H1 (cell line): Measurements from ENCODE around the gene OSM. TPM values are rescaled to one million over a fixed set of nuclear protein-coding genes. Genes with fewer than 3 reads are reported as not detected.

ENCODE experiments used
- CTCF ChIA-PET: fragments of 300-600 bp; sonication (Branson Sonifier 250); formaldehyde crosslinking; loops from one replicate; lab custom pipeline; 2021; ENCODE audit not compliant: partially characterized antibody; lab: Charles Lee
- POLR2A ChIA-PET: fragments of 300-600 bp; sonication (Branson Sonifier 250); formaldehyde crosslinking; loops from one replicate; lab custom pipeline; 2021; ENCODE audit warnings: inconsistent platforms; ENCODE audit not compliant: partially characterized antibody; lab: Charles Lee
- DNase-seq, 2 experiments: peaks; one replicate each; pipeline versions ENCODE4 v3.0.0 to v3.0.0-alpha.2; 2010 to 2022; ENCODE audit warnings: low spot score in 2 of 2, low read depth in 1 of 2, mixed read lengths in 1 of 2
- FAIRE-seq: peaks from 2 replicates; lab custom pipeline; 2011; peaks lifted over from hg19 to GRCh38; lab: Jason Lieb, UNC
- H2AFZ ChIP-seq: 2 replicates; pipeline ENCODE4 v1.8.1; 2012; ENCODE audit warnings: low read length, inconsistent platforms
- H2AK5ac ChIP-seq: 2 replicates; pipeline ENCODE4 v1.6.1; 2013; ENCODE audit warnings: low read depth, low read length
- H2BK120ac ChIP-seq: replicated peaks from 2 replicates; pipeline ENCODE3; 2013; ENCODE audit warnings: low read depth, low read length, inconsistent platforms
- H2BK12ac ChIP-seq: 2 replicates; pipeline ENCODE4 v1.6.1; 2013; ENCODE audit warnings: low read depth, low read length
- H2BK15ac ChIP-seq: 2 replicates; pipeline ENCODE4 v1.6.1; 2013; ENCODE audit warnings: low read length
- H2BK20ac ChIP-seq: 2 replicates; pipeline ENCODE4 v1.6.1; 2013; ENCODE audit warnings: low read length
- H2BK5ac ChIP-seq: 2 replicates; pipeline ENCODE4 v1.6.1; 2013; ENCODE audit warnings: low read depth, low read length
- H3K14ac ChIP-seq: 2 replicates; pipeline ENCODE4 v1.6.1; 2013; ENCODE audit warnings: inconsistent platforms; ENCODE audit not compliant: insufficient read length
- H3K18ac ChIP-seq: 2 replicates; pipeline ENCODE4 v1.6.1; 2013; ENCODE audit warnings: low read length; ENCODE audit errors: extremely low read depth
- H3K23ac ChIP-seq: 2 replicates; pipeline ENCODE4 v1.6.1; 2013; ENCODE audit warnings: inconsistent platforms; ENCODE audit not compliant: insufficient read length
- H3K23me2 ChIP-seq: 2 replicates; pipeline ENCODE4 v1.6.1; 2013; ENCODE audit warnings: low read depth, low read length
- H3K27ac ChIP-seq: 2 replicates; pipeline ENCODE4 v1.6.1; 2011; ENCODE audit warnings: low read depth, low read length, inconsistent platforms
- H3K27me3 ChIP-seq, 4 experiments: replicated peaks in 1 of 4; 1 replicate in 1 of 4; 2 replicates in 3 of 4; pipeline versions ENCODE4 v1.6.1 to v1.8.1; 2011 to 2013; ENCODE audit warnings: low read length in 3 of 4, mild to moderate bottlenecking in 3 of 4, inconsistent platforms in 2 of 4, mixed read lengths in 2 of 4, moderate library complexity in 1 of 4; ENCODE audit not compliant: control insufficient read depth in 3 of 4, insufficient read depth in 3 of 4; ENCODE audit errors: extremely low read depth in 1 of 4
- H3K36me3 ChIP-seq, 4 experiments: 2 replicates each; pipeline versions ENCODE4 v1.6.1 to v1.8.1; 2011 to 2013; ENCODE audit warnings: mild to moderate bottlenecking in 4 of 4, low read length in 3 of 4, moderate library complexity in 2 of 4, control low read depth in 1 of 4, inconsistent platforms in 1 of 4; ENCODE audit not compliant: insufficient read depth in 4 of 4, control insufficient read depth in 2 of 4
- H3K4ac ChIP-seq: replicated peaks from 2 replicates; pipeline ENCODE3; 2013; ENCODE audit warnings: low read length, low read depth, mixed read lengths, inconsistent platforms; ENCODE audit not compliant: insufficient read length
- H3K4me1 ChIP-seq, 4 experiments: replicated peaks in 1 of 4; 1 replicate in 1 of 4; 2 replicates in 3 of 4; pipeline versions ENCODE4 v1.6.1 to v1.8.1; 2011 to 2013; ENCODE audit warnings: low read length in 3 of 4, inconsistent platforms in 2 of 4, mixed read lengths in 1 of 4; ENCODE audit not compliant: insufficient read depth in 4 of 4, control insufficient read depth in 3 of 4
- H3K4me2 ChIP-seq, 2 experiments: 2 replicates each; pipeline versions ENCODE4 v1.6.1 to v1.8.1; 2011 to 2013; ENCODE audit warnings: low read depth in 2 of 2, low read length in 2 of 2, control low read depth in 1 of 2, inconsistent platforms in 1 of 2, mild to moderate bottlenecking in 1 of 2; ENCODE audit not compliant: insufficient read depth in 1 of 2
- H3K4me3 ChIP-seq, 4 experiments: fragments of 200-600, 300-600 bp in 1 of 4; sonication (generic), shearing (Covaris generic), sonication (Bioruptor Twin) in 1 of 4; 2 replicates each; pipeline versions ENCODE4 v1.5.1 to v1.8.1; 2011 to 2016; ENCODE audit warnings: low read length in 4 of 4, low read depth in 3 of 4, control low read depth in 2 of 4, inconsistent platforms in 2 of 4, mild to moderate bottlenecking in 2 of 4, mixed read lengths in 1 of 4, moderate library complexity in 1 of 4; ENCODE audit not compliant: insufficient read depth in 2 of 4; ENCODE audit errors: extremely low read depth in 1 of 4
- H3K56ac ChIP-seq: replicated peaks from 2 replicates; pipeline ENCODE3; 2013; ENCODE audit warnings: low read depth, mild to moderate bottlenecking, mixed read lengths, low read length, inconsistent platforms; ENCODE audit not compliant: insufficient read length
- H3K79me1 ChIP-seq: 2 replicates; pipeline ENCODE4 v1.6.1; 2013; ENCODE audit warnings: low read depth, low read length, control low read depth
- H3K79me2 ChIP-seq, 2 experiments: 2 replicates each; pipeline versions ENCODE4 v1.6.1 to v1.8.1; 2012 to 2013; ENCODE audit warnings: low read length in 2 of 2, mild to moderate bottlenecking in 2 of 2, inconsistent platforms in 1 of 2; ENCODE audit not compliant: insufficient read depth in 2 of 2, control insufficient read depth in 1 of 2
- H3K9ac ChIP-seq, 4 experiments: replicated peaks in 1 of 4; 1 replicate in 1 of 4; 2 replicates in 3 of 4; pipeline versions ENCODE4 v1.6.1 to v1.8.1; 2011 to 2013; ENCODE audit warnings: low read depth in 3 of 4, low read length in 3 of 4, control low read depth in 2 of 4, mild to moderate bottlenecking in 2 of 4, moderate library complexity in 2 of 4, inconsistent platforms in 1 of 4; ENCODE audit errors: extremely low read depth in 1 of 4
- H3K9me3 ChIP-seq, 2 experiments: 2 replicates each; pipeline versions ENCODE4 v1.6.1 to v1.8.1; 2012 to 2013; ENCODE audit warnings: mild to moderate bottlenecking in 2 of 2, moderate library complexity in 2 of 2, control low read depth in 1 of 2, inconsistent platforms in 1 of 2, low read depth in 1 of 2, low read length in 1 of 2, mixed read lengths in 1 of 2; ENCODE audit not compliant: insufficient read depth in 2 of 2
- H4K20me1 ChIP-seq, 2 experiments: replicated peaks in 1 of 2; 2 replicates each; pipeline versions ENCODE3 to v1.8.1; 2011 to 2013; ENCODE audit warnings: inconsistent platforms in 2 of 2, low read length in 2 of 2, mild to moderate bottlenecking in 1 of 2; ENCODE audit not compliant: insufficient read depth in 2 of 2, control insufficient read depth in 1 of 2
- H4K5ac ChIP-seq: 2 replicates; pipeline ENCODE4 v1.6.1; 2013; ENCODE audit warnings: low read length, low read depth, mixed read lengths, inconsistent platforms; ENCODE audit not compliant: insufficient read length
- H4K8ac ChIP-seq: 2 replicates; pipeline ENCODE4 v1.8.0; 2013; ENCODE audit warnings: mild to moderate bottlenecking, moderate library complexity, low read length, inconsistent platforms; ENCODE audit not compliant: insufficient read depth; ENCODE audit errors: extremely low read depth
- H4K91ac ChIP-seq: replicated peaks from 2 replicates; pipeline ENCODE3; 2013; ENCODE audit warnings: low read length, mixed read lengths, inconsistent platforms; ENCODE audit not compliant: insufficient read length
- SP1 ChIP-seq: IDR thresholded peaks from 2 replicates; pipeline ENCODE4 v1.6.1; 2011; ENCODE audit warnings: low read depth, low read length
- YY1 ChIP-seq: IDR thresholded peaks from 2 replicates; pipeline ENCODE4 v1.6.1; 2011; ENCODE audit warnings: low read depth, mild to moderate bottlenecking, low read length
- WGBS, 2 experiments: shearing (Covaris generic) in 1 of 2; methylation state at CpG; one replicate each; pipeline versions ENCODE4 v1.1.6 to v1.1.7; 2013 to 2015; ENCODE audit warnings: low lambda C conversion rate in 2 of 2, mixed read lengths in 2 of 2, inconsistent platforms in 1 of 2, low coverage in 1 of 2, missing lambda C conversion rate in 1 of 2; ENCODE audit not compliant: insufficient replicate concordance in 2 of 2, insufficient coverage in 1 of 2, insufficient read length in 1 of 2; ENCODE audit errors: extremely low coverage in 1 of 2, missing lambda C conversion rate in 1 of 2; 5-methylcytosine and 5-hydroxymethylcytosine counted together
- polyA plus RNA-seq, 7 experiments: library from polyadenylated mRNA; depleted of rRNA in 3 of 7; stranded (reverse) in 5 of 7; unstranded in 2 of 7; fragments of >200 nt in 5 of 7; fragments of 200-250 nt in 2 of 7; gene quantifications; 1 replicate in 5 of 7; 2 replicates in 1 of 7; 4 replicates in 1 of 7; pipeline versions ENCODE4 v1.2.1 to v1.2.3, GENCODE V29; 2011 to 2013; ENCODE audit warnings: missing spikeins in 2 of 7, mixed read lengths in 2 of 7
- total RNA-seq: library from RNA; stranded (reverse); fragmentation: NEBNext Ultra II Directional; extraction: Animal tissue kit (Norgen Biotek cat#: 25700); gene quantifications from 2 replicates; pipeline ENCODE4 v1.2.1, GENCODE V29; 2021

OSM gene
- total and polyA plus RNA-seq, 2 of the 8 experiments (the other 6 are each of a cell fraction or from before 2014, with no cell fraction given) = not detected

DNA sequence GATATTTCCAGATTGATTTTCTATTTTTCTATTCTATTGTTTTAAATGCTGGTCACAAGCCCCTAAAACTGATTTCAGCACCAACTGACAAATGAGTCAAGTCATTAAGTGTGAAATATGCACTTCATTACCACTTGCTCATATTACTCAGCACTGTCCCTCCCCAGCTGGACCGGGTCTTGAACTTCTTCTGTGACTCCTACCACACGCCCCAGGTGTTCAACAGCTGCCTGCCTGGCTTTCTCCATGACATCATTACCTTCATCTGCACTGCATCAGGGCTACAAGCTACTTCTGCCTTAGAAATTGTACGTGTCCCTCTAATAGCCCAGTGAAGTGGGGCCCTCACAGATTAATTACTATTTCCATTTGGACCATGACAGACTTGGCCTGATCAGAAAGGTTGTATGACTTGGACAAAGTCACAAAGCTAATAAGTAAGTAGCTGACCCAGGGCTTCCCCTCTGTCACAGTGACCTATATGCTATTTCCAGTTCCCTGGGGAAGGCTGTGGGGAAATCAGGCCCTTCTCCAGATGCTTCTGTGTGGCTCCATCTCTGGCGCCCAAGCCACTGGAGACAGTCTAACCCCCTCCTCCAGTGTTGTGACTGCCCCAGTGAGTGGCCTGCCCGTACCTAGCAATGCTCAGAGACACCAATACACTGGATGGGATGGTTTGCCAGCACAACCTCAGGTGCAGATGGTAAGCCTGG, 42.0 kb upstream of the OSM start:
- H2BK5ac ChIP-seq = no peak overlapping the region
- POLR2A ChIA-PET = no interaction called here
- H3K14ac ChIP-seq = no peak overlapping the region
- no peak overlapping the region for H2BK20ac ChIP-seq
- H4K20me1 ChIP-seq = peaks cover 0 to 2% of the 10 kb centered on the region in 2 experiments
- H2AFZ ChIP-seq = no peak overlapping the region
- H4K91ac ChIP-seq = no peak overlapping the region
- H3K4ac ChIP-seq = no peak overlapping the region
- no peak for TF ChIP-seq SP1
- no peak for TF ChIP-seq YY1
- H2BK15ac ChIP-seq = no peak overlapping the region
- H3K27ac ChIP-seq = no peak overlapping the region
- no peak overlapping the region for H3K18ac ChIP-seq
- H3K23me2 ChIP-seq = no peaks in the 10 kb centered on the region
- H3K9ac ChIP-seq = no peak overlapping the region
- H3K56ac ChIP-seq = no peak overlapping the region
- H3K23ac ChIP-seq = no peak overlapping the region
- H3K4me2 ChIP-seq = no peak overlapping the region
- CTCF ChIA-PET = interaction anchor here (1.1 to 1.8 kb wide), 3 partner anchors 10 to 21 kb away, joined by 3 to 5 read pairs (median 4); no protein-coding TSS in a partner anchor
- H3K4me1 ChIP-seq = peaks cover 0 to 5% (median 1%) of the 10 kb centered on the region in 4 experiments; a peak in 3 of 7 replicates
- no peak overlapping the region for H2AK5ac ChIP-seq
- no peak overlapping the region for H3K4me3 ChIP-seq
- H3K79me2 ChIP-seq = no peaks in the 10 kb centered on the region
- no peaks in the 10 kb centered on the region for H3K9me3 ChIP-seq
- no peaks in the 10 kb centered on the region for H3K79me1 ChIP-seq
- H3K27me3 ChIP-seq = no peaks in the 10 kb centered on the region
- FAIRE-seq = no peak
- no peak overlapping the region for H2BK120ac ChIP-seq
- H3K36me3 ChIP-seq = no peaks in the 10 kb centered on the region
- no peak overlapping the region for H4K5ac ChIP-seq
- no peak for DNase-seq
- no peak overlapping the region for H4K8ac ChIP-seq
- WGBS, 2 experiments = 91% methylated on average over 5 of the region's 5 CpGs; no CpG with 5 or more reads in 1 of the 2 experiments
- no peak overlapping the region for H2BK12ac ChIP-seq
